Measurements from ENCODE around the gene STAG3. TPM values are rescaled to one million over a fixed set of nuclear protein-coding genes. Genes with fewer than 3 reads are reported as not detected.
A peak's percentile ranks its signal among the peaks of the same experiment; 100 is the strongest.
"Not testable (repeated sequence)": the region's sequence is repeated elsewhere in the genome, so short reads cannot be mapped to it uniquely, and the experiment has no call there.

STAG3 gene
- total and polyA plus RNA-seq, 2 of the 8 experiments (the other 6 are each of a cell fraction or from before 2014, with no cell fraction given) = 1.3 to 3.3 TPM

GRCh38 chr7:100246865-100247137 lies 69.1 kb downstream of the STAG3 start:
- not testable (repeated sequence) for H2BK15ac ChIP-seq (ENCODE audit: low read length); H2AFZ ChIP-seq (ENCODE audit: low read length); H3K4me3 ChIP-seq (ENCODE audit: extremely low read depth in 1 of 4, insufficient read depth in 2 of 4, low read depth in 3 of 4, low read length in 4 of 4); H3K9ac ChIP-seq (replicated peaks in 1 of 4; ENCODE audit: extremely low read depth in 1 of 4, low read depth in 3 of 4, low read length in 3 of 4); DNase-seq (ENCODE audit: low read depth in 1 of 2, low spot score in 2 of 2); H4K5ac ChIP-seq (ENCODE audit: insufficient read length, low read depth, low read length); H3K4ac ChIP-seq (replicated peaks; ENCODE audit: insufficient read length, low read depth, low read length); H3K14ac ChIP-seq (ENCODE audit: insufficient read length); H3K79me1 ChIP-seq (ENCODE audit: low read depth, low read length); H2BK12ac ChIP-seq (ENCODE audit: low read depth, low read length); H3K18ac ChIP-seq (ENCODE audit: extremely low read depth, low read length); H3K9me3 ChIP-seq (ENCODE audit: insufficient read depth in 2 of 2, low read depth in 1 of 2, low read length in 1 of 2); FAIRE-seq; H4K8ac ChIP-seq (ENCODE audit: extremely low read depth, insufficient read depth, low read length); H4K20me1 ChIP-seq (replicated peaks in 1 of 2; ENCODE audit: control insufficient read depth in 1 of 2, insufficient read depth in 2 of 2, low read length in 2 of 2); H3K56ac ChIP-seq (replicated peaks; ENCODE audit: insufficient read length, low read depth, low read length); H2BK20ac ChIP-seq (ENCODE audit: low read length); H4K91ac ChIP-seq (replicated peaks; ENCODE audit: insufficient read length, low read length); H3K23ac ChIP-seq (ENCODE audit: insufficient read length); H3K36me3 ChIP-seq (ENCODE audit: control insufficient read depth in 2 of 4, insufficient read depth in 4 of 4, low read length in 3 of 4); H3K27me3 ChIP-seq (replicated peaks in 1 of 4; ENCODE audit: control insufficient read depth in 3 of 4, extremely low read depth in 1 of 4, insufficient read depth in 3 of 4, low read length in 3 of 4); H3K23me2 ChIP-seq (ENCODE audit: low read depth, low read length); H2BK120ac ChIP-seq (replicated peaks; ENCODE audit: low read depth, low read length); H2AK5ac ChIP-seq (ENCODE audit: low read depth, low read length)
- WGBS, 2 experiments (ENCODE audit: extremely low coverage in 1 of 2, insufficient coverage in 1 of 2, insufficient read length in 1 of 2, insufficient replicate concordance in 2 of 2, low coverage in 1 of 2, low lambda C conversion rate in 2 of 2, missing lambda C conversion rate in 1 of 2) = 81% methylated on average over 8 of the region's 9 CpGs; no CpG with 5 or more reads in 1 of the 2 experiments
- peaks cover 8 to 18% (median 11%) of the 10 kb centered on the region in 4 experiments for H3K4me1 ChIP-seq (replicated peaks in 1 of 4; ENCODE audit: control insufficient read depth in 3 of 4, insufficient read depth in 4 of 4, low read length in 3 of 4)
- ChIA-PET CTCF (ENCODE audit: partially characterized antibody) (interaction anchor here (0.5 to 2.0 kb wide), 4 partner anchors 14 to 340 kb away, joined by 3 to 6 read pairs (median 4); no protein-coding TSS in a partner anchor), POLR2A (ENCODE audit: partially characterized antibody) (interaction anchor here (1.6 kb wide), 1 partner anchor 182 kb away, joined by 6 read pairs; the partner anchor contains the start of gene ZCWPW1)
- H2BK5ac ChIP-seq (ENCODE audit: low read depth, low read length) = 0 out of 2 replicates have a peak overlapping the region, but pooled peaks have one; percentile 74
- peak overlapping the region; percentile 71; the same call in 1 of the 2 replicates for H3K27ac ChIP-seq (ENCODE audit: low read depth, low read length)
- peaks cover 0 to 18% of the 10 kb centered on the region in 2 experiments; a peak in 2 of 4 replicates for H3K79me2 ChIP-seq (ENCODE audit: control insufficient read depth in 1 of 2, insufficient read depth in 2 of 2, low read length in 2 of 2)
- H3K4me2 ChIP-seq (ENCODE audit: insufficient read depth in 1 of 2, low read depth in 2 of 2, low read length in 2 of 2) = peak overlapping the region; percentile 22 to 42; a peak in 3 of 4 replicates

Data from H1 (cell line).